Lower leg skin (tissue), 4 donors: Measurements from ENCODE around the gene STX18. TPM values are rescaled to one million over a fixed set of nuclear protein-coding genes. Genes with fewer than 3 reads are reported as not detected.

ENCODE experiments used
- DNase-seq, 2 donors: peaks; one replicate each; pipeline ENCODE4 v3.0.0-alpha.2; 2019; ENCODE audit warnings: low spot score in 2 of 2
- H3K4me3 ChIP-seq: fragments of 200-600 bp; sonication (generic); 2 replicates; pipeline ENCODE4 v1.5.1; 2017; ENCODE audit warnings: mild to moderate bottlenecking, low read depth; ENCODE audit not compliant: poor library complexity, severe bottlenecking
- POLR2A ChIP-seq, 2 donors: fragments of 450-650 bp; IDR thresholded peaks; one replicate each; pipeline ENCODE4 v1.6.1; 2016 to 2017; ENCODE audit warnings: antibody characterized with exemption in 2 of 2, mild to moderate bottlenecking in 1 of 2, moderate library complexity in 1 of 2
- WGBS, 2 donors: methylation state at CpG; one replicate each; pipeline ENCODE4 v1.1.5; 2018; 5-methylcytosine and 5-hydroxymethylcytosine counted together
- intact Hi-C: fragments of 100-400 bp; cut with DNase I; formaldehyde crosslinking; loops from one replicate; pipeline ENCODE4 v1.15.0; 2023; ENCODE audit warnings: low total_unique reads
- total RNA-seq, 4 donors: library from RNA; depleted of rRNA; stranded (reverse); fragments of >200 nt; gene quantifications; one replicate each; pipeline ENCODE4 v1.1.0, GENCODE V29; 2016
- TF ChIP-seq, protein P1 (sequence below), 3 donors: fragments of 450-650 bp; IDR thresholded peaks; one replicate each; pipeline ENCODE4 v1.5.1; 2016; ENCODE audit warnings: antibody characterized with exemption in 3 of 3, mild to moderate bottlenecking in 3 of 3, moderate library complexity in 2 of 3

The STX18 gene
- total RNA-seq, 4 donors from 2014 or later, result 18.1 to 24.6 (median 21.5) TPM

DNA sequence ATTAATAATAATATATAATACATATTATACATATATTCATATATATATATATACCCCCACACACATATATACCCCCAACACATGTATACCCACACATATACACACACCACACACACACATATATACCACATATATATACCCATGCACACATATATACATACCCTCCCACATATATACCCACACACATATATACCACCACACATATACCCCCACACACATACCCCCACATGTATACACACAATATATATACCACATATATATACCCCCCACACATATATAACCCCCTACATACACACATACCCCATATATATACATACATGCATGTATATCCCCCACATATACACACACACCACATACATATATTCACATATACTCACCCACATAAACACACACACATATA lies 103.0 kb downstream of the STX18 start:
- TF ChIP-seq, protein P1, sequence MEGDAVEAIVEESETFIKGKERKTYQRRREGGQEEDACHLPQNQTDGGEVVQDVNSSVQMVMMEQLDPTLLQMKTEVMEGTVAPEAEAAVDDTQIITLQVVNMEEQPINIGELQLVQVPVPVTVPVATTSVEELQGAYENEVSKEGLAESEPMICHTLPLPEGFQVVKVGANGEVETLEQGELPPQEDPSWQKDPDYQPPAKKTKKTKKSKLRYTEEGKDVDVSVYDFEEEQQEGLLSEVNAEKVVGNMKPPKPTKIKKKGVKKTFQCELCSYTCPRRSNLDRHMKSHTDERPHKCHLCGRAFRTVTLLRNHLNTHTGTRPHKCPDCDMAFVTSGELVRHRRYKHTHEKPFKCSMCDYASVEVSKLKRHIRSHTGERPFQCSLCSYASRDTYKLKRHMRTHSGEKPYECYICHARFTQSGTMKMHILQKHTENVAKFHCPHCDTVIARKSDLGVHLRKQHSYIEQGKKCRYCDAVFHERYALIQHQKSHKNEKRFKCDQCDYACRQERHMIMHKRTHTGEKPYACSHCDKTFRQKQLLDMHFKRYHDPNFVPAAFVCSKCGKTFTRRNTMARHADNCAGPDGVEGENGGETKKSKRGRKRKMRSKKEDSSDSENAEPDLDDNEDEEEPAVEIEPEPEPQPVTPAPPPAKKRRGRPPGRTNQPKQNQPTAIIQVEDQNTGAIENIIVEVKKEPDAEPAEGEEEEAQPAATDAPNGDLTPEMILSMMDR (IDR thresholded peaks at IDR 0.05), result no peak
- TF ChIP-seq POLR2A (IDR thresholded peaks at IDR 0.05), result no peak
- intact Hi-C loops, result no loop called here
- DNase-seq, result no peak
- no peak overlapping the region for H3K4me3 ChIP-seq

DNA sequence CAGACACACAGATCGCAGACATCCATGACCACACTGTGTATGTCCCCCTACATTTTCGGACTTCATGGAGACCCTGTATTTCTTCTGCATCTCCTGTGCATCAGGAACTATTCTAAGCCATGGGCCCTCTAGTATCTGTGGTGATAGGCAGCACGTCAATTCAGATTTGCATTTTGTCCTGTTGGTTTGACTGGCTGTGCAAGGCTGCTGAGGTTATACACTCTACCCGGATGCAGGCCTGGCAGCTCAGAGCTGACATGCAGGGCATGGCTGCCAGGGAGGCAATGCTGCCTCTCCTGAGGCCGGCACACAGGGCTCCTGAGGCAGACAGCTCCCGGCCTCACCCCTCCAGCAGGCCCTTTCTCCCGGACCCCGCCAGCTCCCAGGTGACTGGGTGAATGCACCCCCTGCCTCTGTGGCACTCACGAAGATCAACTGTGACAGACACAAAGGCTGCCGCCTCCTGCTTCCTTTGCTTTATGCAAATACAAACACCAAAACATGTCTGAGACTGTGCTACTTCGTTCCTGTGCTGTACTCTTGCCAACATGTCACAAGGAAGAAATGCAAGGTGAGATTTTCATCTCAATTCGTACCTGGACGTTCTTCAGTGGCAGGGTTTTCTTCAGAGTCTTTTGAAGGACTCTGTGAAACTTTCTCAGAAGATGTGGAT lies 103.9 kb downstream of the STX18 start:
- TF ChIP-seq POLR2A (IDR thresholded peaks at IDR 0.05), result no peak
- TF ChIP-seq, protein P1 (IDR thresholded peaks at IDR 0.05), result no peak
- H3K4me3 ChIP-seq, result no peak overlapping the region
- intact Hi-C loops, result no loop called here
- no peak for DNase-seq
- 70 to 80% methylated on average over 13 of the region's 13 CpGs for WGBS, 2 donors

DNA sequence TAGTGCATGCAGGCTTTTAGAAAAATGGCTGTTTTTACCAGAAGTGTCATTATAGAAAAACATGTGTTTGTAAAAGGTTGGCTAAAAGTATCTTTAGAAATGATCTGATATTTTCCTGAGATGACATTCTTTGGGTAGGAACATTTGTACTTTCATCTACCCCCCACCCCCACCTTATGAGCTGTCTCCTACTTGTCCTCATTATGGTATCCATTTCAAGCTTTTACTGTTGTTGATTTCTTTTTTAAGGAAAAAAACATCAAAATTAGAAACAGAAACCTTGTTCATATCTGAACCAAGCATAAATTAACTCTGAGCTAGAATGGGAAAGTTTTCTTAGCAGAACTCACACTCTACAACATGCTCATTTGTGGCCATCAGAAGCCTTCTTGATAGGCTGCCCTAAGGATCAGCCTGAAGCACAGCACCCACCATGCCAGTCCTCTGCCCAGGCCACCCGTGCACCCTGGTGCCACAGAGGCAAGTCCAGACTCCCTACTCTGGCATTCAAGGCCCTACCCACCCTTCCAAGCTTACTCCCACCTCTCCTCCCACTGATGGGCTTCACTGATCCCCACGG lies 105.5 kb downstream of the STX18 start:
- intact Hi-C loops, result no loop called here
- DNase-seq, result no peak
- WGBS, 2 donors, result 88 to 90% methylated on average over 2 of the region's 2 CpGs
- TF ChIP-seq, protein P1 (IDR thresholded peaks at IDR 0.05), result no peak
- H3K4me3 ChIP-seq, result no peak overlapping the region

DNA sequence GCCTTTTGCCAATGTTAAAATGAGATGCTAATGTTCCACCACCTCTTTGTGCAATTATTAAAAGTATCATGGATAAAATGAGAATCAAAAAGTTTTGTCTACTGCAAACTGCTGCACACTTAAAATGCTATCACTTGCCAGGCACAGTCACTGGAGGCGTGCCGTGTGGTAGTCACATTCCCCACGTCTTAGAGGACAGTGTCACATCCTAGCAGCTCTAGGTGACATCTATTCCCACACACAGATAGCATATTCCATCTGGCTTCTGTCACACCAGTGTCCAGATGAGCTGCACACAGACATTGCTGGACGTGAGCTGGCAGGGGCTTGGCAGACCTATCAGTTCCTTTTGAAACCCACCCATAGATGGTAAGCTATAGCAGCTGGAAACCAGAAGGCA lies 107.9 kb downstream of the STX18 start:
- TF ChIP-seq, protein P1 (IDR thresholded peaks at IDR 0.05), result no peak
- TF ChIP-seq POLR2A (IDR thresholded peaks at IDR 0.05), result no peak
- no peak for DNase-seq
- WGBS, 2 donors, result 88 to 89% methylated on average over 4 of the region's 4 CpGs
- intact Hi-C loops, result no loop called here
- H3K4me3 ChIP-seq, result no peak overlapping the region

DNA sequence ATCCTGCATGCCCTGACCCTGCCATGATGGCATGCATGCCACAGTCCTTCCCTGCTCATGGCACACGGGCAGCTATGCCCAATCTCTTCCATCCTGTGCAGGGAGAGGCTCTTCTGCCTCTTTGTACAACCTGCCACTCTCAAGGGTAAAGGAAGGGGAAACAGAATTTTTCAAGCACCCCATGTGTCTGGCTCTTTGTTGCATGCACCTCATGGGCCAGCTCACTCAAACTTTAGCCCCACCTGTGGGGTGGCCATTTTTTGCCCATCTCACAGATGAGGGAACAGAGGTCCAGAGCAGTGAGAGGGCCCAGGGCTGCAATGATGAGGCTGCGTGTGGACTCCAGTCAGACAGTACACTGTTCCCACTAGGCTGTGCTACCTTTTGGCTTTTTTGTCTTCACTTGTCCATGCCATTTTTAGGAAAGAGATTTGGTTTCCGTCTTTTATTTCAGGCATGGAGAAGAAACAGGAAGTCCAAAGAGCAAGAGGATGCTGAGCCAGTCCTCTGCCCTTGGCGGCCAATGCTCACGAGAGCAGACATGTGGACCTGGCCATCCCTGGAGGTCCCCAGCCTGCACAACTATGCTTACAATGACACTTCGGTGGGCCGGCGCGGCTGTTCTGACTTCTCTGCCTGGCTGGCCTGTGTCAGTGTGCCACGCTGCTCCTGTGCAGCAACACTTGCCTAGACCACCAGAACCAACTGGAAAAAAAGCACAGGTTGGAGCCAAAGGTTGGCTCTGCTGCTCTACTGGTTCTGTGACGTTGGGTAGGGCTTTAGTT lies 109.3 kb downstream of the STX18 start:
- intact Hi-C loops, result no loop called here
- no peak for TF ChIP-seq POLR2A (IDR thresholded peaks at IDR 0.05)
- TF ChIP-seq, protein P1 (IDR thresholded peaks at IDR 0.05), result no peak
- 92 to 96% methylated on average over 11 of the region's 11 CpGs for whole genome bisulfite sequencing, 2 donors
- H3K4me3 ChIP-seq, result no peak overlapping the region
- DNase-seq, result no peak
